LNCaP clone FGC (cell line): ENCODE measurements around the gene ELP1.

Source experiments
- DNase-seq: peaks from one replicate; pipeline ENCODE4 v3.0.0-alpha.2; 2011; ENCODE audit warnings: low read depth
- H3K4me3 ChIP-seq: 2 replicates; pipeline ENCODE4 v1.5.1; 2011; ENCODE audit warnings: mild to moderate bottlenecking, low read depth, low read length, control low read depth
- TF ChIP-seq, protein P1 (sequence below): IDR thresholded peaks from 2 replicates; pipeline ENCODE4 v1.5.1; 2012; ENCODE audit warnings: mild to moderate bottlenecking; ENCODE audit not compliant: control insufficient read depth, insufficient read depth; ENCODE audit errors: extremely low read depth

Gene ELP1

GRCh38 chr9:108883085-108883484 lies 50.8 kb downstream of the ELP1 start:
- H3K4me3 ChIP-seq: no peak overlapping the region
- TF ChIP-seq, protein P1, sequence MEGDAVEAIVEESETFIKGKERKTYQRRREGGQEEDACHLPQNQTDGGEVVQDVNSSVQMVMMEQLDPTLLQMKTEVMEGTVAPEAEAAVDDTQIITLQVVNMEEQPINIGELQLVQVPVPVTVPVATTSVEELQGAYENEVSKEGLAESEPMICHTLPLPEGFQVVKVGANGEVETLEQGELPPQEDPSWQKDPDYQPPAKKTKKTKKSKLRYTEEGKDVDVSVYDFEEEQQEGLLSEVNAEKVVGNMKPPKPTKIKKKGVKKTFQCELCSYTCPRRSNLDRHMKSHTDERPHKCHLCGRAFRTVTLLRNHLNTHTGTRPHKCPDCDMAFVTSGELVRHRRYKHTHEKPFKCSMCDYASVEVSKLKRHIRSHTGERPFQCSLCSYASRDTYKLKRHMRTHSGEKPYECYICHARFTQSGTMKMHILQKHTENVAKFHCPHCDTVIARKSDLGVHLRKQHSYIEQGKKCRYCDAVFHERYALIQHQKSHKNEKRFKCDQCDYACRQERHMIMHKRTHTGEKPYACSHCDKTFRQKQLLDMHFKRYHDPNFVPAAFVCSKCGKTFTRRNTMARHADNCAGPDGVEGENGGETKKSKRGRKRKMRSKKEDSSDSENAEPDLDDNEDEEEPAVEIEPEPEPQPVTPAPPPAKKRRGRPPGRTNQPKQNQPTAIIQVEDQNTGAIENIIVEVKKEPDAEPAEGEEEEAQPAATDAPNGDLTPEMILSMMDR: no peak

DNA sequence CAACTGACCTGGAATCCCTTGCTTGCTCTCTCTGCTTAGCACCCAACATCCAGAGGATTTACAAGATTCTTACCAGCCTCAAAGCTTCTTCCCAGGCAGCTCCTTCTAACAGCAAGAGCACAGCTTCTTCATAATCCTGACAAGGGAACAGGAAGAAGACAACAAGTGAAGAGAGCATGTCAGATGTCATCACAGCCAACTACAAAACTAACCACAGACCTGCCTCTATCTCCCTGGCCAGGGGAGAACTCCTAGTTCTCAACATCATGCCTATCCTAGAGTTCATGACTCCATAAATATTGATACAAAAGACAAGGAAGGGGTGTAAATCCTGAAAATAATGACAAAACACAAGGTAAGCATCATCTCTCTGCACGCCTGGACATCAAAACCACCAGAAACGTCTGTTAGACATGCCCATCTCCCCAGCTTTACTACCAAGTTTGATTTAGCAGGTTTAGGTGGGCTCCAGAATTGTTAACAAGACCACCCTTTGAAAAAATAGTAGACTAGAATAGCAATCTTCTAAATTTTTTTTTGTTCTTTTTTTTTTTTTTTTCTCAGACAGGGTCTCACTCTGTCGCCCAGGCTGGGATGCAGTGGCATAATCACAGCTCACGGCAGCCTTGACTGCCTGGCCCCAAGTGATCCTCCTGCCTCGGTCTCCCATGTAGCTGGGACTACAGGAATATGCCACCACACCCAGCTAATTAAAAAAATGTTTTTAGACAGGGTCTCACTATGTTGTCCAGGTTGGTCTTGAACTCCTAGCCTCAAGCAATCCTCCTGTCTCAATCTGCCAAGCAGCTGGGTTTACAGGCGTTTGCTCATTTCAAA lies 51.7 kb downstream of the ELP1 start:
- TF ChIP-seq, protein P1: no peak

More at GRCh38 chr9:108883085-108883484, 50.8 kb downstream of the ELP1 start:
- DNase-seq: no peak

DNA sequence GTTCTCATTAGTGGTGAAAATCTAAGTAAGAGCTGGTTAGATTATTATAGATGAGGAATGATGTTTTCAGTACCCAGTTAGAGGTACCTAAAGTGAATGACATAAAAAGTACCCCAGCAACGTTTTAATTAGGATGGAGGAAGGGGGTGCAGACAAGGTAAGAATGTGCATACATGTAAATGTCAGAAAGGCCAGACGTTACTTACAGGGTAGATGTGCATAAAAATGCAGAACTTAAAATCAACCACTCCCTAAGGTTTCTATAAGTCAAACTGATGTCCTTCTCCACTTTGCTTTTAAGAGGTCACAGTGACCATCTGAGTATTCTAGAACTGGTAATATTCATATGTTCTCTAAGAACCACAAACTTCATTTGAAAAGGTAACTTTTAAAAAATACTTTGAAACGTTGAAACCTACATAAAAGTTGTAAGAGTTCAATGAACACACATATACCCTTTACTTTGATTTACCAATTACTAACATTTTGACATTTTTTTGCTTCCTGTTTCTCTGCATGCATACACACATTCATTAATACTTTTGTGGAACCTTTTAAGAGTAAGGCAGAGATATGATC lies 53.1 kb downstream of the ELP1 start:
- no peak for DNase-seq
- TF ChIP-seq, protein P1: no peak
- no peak overlapping the region for H3K4me3 ChIP-seq

More for the DNA sequence above, 51.7 kb downstream of the ELP1 start:
- no peak overlapping the region for H3K4me3 ChIP-seq
- no peak for DNase-seq

GRCh38 chr9:108877524-108877923 lies 56.4 kb downstream of the ELP1 start:
- no peak overlapping the region for H3K4me3 ChIP-seq
- TF ChIP-seq, protein P1: no peak
- no peak for DNase-seq

DNA sequence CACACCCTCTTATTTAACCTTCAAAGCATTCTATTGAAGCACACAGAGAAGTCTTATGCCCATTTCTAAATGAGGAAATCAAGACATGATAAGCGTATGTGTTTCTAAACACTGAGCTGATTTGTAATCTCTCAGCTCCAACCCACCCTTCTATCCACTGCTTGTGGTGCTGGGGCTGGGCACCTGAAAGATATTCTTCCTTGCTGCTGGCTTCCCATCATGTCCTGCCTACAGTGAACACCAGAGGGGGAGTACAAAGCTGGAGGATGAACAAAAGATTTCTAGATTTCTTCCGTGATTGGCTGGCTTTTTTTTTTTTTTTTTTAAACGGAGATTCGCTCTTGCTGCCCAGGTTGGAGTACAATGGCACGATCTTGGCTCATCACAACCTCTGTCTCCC lies 57.5 kb downstream of the ELP1 start:
- TF ChIP-seq, protein P1: no peak
- DNase-seq: no peak
- no peak overlapping the region for H3K4me3 ChIP-seq

DNA sequence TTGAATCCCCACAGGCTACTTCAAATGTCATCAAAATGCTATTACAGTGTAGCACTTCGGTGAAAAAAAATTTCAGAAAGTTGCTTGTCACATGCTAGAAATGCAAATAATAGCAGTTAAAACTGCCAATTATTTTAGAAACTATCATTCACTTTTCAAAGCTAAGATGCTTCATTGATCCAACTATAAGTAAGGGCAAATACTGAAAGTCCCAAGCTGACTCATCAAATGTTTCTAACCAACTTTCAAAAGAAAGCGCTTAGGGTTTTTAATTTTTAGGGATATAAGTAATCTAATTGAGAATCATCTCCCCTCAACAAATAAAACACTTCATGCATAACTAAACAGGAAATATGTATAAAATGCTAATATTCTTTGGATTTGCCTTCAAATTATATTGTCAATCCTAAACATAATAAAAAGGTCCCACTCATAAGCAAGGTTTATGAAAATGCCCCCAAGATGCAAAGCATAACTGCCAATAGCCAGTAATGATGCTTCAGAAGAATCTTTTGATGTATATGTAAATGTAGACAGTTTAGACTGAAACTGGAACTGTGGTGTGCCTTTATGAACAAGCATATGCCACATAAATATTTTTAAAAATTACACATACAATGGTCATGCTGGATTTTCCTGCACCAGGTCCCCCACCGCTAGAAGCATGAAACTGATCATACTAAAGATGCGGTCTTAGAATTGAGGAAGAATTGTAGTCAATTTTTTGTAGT lies 59.7 kb downstream of the ELP1 start:
- no peak overlapping the region for H3K4me3 ChIP-seq
- DNase-seq: no peak
- TF ChIP-seq, protein P1: no peak
